Measurements from ENCODE around the gene KMT2E.
"Not testable (repeated sequence)": the region's sequence is repeated elsewhere in the genome, so short reads cannot be mapped to it uniquely, and the experiment has no call there.

Gene KMT2E, protein sequence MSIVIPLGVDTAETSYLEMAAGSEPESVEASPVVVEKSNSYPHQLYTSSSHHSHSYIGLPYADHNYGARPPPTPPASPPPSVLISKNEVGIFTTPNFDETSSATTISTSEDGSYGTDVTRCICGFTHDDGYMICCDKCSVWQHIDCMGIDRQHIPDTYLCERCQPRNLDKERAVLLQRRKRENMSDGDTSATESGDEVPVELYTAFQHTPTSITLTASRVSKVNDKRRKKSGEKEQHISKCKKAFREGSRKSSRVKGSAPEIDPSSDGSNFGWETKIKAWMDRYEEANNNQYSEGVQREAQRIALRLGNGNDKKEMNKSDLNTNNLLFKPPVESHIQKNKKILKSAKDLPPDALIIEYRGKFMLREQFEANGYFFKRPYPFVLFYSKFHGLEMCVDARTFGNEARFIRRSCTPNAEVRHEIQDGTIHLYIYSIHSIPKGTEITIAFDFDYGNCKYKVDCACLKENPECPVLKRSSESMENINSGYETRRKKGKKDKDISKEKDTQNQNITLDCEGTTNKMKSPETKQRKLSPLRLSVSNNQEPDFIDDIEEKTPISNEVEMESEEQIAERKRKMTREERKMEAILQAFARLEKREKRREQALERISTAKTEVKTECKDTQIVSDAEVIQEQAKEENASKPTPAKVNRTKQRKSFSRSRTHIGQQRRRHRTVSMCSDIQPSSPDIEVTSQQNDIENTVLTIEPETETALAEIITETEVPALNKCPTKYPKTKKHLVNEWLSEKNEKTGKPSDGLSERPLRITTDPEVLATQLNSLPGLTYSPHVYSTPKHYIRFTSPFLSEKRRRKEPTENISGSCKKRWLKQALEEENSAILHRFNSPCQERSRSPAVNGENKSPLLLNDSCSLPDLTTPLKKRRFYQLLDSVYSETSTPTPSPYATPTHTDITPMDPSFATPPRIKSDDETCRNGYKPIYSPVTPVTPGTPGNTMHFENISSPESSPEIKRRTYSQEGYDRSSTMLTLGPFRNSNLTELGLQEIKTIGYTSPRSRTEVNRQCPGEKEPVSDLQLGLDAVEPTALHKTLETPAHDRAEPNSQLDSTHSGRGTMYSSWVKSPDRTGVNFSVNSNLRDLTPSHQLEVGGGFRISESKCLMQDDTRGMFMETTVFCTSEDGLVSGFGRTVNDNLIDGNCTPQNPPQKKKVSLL (N-terminal part only)

DNA sequence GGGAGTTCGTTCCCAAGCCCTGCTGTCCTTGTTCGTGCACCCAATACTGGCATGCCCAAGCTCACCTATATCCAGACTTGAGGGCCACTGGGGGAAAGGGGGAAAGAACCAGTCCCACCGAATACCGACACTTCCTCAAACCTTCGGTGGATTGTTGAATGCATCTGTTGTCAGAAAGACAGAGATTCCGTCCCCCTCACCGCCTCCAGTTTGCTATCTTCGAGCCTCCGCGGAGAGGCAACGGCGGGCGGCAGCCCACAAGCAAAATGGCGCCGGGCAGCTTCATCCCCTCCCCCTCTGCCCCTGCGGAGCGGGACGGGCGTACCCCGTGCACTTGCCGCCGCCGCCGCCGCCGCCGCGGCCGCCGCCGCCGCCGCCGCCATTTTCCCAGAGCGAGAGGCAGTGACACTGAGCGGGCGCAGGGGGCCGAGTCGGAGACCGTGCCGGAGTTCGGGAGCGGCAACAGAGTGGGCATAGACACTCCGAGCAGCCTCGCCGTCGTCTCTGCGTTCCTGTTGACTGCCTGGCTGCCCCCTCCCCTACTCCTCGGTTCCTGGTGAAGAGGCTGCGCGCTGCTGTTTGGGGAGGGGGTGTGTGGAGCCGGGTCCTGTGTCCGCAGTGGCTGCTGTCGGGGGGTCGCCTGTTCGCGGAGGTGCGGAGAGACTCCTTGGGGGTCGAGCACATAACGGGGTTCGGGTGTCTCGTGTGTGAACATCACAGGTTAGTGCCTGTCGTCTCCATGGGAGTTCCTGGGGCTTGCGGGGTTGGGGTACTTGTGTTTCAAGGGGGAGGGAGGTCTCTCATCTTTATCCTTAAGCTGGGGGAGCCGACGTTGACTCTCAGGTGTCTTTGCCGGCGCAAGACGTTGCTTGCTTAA, at the start of gene KMT2E:
KMT2E (plus strand) TSS at position 390 of the 877 bp plus-strand sequence. CDS start 26,748 bp downstream, outside the sequence.
- peak; percentile 93 to 95 for DNase-seq

DNA sequence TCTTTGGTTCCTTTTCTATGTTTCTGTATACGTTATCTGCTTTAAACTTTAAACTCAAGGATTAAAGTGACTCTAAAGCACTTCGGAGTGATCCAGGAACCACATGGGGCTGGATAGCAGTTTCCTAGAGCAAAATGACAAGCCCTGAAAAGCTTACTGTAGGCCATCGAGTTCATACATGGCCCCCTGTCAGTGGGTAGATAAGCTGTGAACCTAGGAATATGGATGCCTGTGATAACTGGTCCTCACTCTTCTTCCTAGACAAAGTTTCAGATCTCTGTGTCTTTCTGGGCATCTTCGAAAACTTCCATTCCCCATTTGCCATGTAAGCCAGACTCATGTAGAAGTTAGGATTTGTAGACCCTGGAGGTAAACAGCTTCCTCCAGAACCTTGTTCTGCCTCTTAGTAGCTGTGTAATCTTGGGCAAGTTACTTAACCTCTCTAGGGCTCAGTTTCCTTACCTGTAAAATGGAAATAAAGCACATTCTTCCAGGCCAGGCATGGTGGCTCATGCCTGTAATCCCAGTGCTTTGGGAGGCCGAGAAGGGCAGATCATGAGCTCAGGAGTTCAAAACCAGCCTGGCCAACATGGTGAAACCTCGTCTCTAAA, 49.3 kb upstream of the KMT2E start:
- no peak for DNase-seq

DNA sequence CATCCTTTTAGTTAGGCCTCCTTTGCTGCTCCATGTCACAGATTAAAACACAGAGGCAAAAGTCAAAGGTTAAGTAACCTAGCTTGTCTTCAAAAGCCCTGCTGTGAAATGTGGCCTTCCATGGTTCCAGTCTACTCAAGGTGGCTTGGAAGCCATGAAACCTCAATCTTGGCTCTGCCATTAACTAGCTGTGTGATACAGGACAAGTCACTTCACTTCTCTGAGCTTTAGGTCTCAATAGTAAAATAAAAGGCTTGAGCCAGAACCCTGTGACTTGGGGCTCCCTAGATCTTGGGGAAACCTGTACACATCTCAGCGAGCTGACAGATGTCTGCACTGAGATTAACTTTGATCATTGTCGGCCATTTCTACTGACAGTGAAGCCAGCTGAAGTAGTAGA, 48.0 kb upstream of the KMT2E start:
- DNase-seq, result no peak

DNA sequence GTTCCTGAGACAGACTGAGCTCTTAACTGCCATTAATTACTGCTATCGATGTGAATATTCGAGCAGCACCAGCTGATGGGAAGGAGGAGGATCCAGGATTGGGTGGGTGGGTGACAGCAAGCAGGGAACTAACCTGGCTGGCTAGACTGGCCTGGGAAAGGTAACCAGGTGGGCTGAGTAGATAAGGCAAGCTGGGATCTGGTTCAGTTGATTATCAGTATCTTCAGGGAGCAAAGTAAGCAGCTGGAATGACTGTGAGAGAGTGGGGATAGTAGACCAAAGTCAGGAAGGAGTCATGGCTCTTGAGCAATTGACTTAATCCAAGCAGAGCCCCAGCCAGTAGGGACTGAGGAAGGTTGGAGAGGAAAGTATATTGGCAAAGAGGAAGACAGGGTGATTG, 46.9 kb upstream of the KMT2E start:
- DNase-seq, result no peak

DNA sequence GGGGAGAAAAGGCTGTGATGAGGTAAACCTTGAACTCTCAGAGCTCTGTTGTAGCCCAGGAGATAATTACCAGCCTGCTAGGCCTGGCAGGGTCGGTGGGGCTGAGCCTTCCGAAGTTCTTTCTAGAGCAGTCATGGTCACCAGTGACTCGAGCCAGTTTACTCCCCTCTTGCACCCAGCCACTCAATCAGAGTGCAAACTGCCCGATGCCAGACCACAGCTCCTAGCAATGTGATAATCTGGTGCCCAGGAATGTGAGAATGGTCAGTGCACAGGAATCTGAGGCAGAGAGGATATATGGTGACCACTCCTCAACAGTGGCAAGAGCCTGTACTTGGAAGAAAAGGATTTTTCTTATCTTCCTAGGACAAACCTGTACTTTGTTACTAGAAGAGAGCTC, 46.4 kb upstream of the KMT2E start:
- no peak for DNase-seq

DNA sequence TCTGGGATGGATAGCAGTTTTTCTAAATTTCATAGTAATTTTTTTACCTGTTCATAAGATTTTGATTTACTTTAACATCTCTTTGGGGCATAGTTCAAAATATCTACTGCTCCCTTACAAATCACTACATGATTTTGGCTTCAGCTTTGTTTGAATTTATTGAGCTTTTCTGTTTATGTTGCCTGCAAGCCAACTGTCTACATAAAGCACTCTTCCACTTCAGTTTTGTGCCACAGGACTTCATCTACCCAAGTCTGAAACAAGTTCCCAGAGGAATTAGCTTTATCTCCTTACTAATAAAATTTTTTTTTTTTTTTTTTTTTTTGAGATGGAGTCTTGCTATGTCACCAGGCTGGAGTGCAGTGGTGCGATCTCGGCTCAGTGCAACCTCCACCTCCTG, 45.4 kb upstream of the KMT2E start:
- DNase-seq, result no peak

DNA sequence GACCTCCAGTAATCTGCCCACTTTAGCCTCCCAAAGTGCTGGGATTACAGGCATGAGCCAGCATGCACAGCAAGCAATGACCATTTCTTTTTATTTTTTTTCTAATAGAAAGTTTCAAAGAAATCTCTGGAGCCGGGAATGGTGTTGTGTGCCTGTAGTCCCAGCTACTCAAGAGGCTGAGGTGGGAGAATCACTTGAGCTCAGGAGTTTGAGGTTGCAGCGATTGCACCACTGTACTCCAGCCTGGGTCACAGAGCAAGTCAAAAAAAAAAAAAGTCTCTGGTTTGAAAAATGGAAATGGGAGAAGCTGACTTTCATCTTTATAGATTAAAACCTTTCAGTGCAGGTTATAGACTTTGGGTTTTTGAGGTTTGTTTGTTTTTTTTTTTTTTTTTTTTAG, 44.8 kb upstream of the KMT2E start:
- no peak for DNase-seq

DNA sequence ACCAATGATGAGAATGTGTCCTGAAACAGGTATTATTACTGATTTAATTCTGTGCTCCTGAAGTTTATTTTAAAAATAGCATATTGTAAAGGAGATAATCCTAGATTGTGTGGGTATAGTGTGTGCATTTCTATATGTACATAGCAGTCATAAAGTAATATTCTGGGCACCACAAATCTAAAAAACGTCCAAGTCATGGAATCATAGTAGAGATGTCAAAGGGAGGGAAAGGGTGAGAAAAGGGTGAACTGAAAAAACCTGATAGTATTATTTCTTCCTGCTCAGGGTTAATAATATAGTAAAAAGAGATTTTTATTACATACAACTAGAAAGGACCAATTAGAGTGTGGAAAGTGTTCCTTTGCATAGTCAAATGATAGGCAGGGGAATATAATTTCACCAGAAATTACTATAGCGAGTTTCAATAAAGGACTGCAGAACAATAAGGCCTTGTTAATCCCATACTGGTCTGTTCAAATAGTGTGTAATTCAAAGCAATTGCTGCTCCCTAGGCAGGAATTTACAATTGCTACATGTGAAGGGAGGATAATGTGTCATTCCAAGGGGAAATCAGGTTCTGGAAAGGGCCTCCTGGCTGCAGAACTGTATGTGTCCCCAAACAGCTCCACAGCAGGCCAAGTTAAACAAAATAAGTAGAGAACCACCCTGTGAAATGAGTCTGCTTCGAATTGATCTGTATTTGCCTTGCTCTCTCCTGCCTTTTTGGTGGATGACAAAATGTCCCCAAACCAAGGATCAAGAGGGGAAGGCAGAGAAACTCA, 42.5 kb upstream of the KMT2E start:
- DNase-seq, result no peak

DNA sequence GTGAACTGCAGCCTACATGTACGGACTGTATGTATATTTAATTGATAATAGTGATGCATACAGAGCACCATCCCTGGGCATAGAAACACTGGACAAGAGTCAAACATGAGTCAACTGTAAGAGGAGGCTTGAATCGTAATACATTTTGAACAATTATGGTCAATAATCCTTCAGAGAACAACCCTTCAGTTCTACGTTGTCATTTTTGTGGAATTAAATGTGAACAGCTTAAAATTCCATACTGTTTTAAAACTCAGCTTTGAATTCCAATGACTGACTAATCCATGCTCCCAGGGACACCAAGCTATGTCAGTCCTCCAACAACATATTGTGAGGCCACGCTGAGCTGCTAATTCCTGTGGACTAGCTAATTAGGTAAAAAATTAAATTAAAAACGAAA, 41.5 kb upstream of the KMT2E start:
- no peak for DNase-seq

DNA sequence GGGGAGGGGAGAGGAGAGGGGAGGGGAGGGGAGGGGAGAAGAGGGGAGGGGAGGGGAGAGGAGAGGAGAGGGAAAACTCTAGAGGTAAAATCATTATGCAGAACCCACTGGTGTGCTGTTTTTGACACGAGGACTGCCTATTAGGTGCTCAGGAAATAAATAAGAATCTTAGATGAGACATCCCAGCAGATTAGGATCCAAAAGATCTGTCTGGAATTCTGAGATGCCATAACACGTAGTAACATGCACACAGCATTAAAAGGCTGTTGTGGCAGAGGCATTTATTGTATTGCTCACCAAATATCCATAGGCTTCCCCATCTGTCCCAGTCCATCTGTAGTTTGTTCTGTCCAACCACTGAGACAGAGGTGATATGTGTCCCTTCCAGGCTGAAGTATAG, 40.8 kb upstream of the KMT2E start:
- DNase-seq, result no peak

DNA sequence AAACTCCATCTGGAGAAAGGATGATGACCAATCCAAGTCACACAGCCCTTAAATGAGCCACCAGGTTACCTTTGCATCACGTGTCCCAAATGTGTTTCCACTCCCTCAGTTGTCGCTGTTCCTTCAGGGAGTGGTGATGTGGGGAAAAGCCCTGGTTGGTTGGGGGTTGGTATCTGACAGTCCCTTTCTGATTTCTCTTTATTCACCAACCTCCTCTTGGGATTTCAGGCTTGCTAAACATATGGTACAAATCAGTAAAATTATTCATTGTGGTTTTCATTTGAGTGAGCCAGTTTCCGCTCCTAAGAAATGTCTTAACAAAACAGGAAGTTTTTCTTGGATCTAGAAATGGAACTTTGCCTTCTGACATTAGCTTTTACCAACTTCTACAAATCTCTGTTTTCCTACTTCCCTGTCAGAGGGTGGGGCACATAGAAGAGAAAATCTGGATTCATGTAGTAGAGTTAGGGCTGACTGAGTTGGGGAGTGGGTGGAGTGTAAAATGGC, 40.0 kb upstream of the KMT2E start:
- no peak for DNase-seq

DNA sequence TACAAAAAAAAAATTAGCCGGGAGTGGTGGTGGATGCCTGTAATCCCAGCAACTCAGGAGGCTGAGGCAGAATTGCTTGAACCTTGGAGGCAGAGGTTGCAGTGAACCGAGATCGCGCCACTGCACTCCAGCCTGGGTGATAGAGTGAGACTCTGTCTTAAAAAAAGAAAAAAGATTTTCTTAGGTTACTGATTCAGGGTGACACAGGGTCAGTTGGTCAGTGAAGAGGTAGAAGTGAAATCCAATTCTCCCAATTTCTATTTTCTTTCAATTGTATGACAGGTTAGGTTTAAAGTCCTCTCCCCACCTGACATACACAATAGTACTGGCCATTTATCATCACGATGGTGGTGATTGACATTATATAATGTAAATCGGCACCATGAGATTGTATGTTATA, 38.5 kb upstream of the KMT2E start:
- not testable (repeated sequence) for DNase-seq

DNA sequence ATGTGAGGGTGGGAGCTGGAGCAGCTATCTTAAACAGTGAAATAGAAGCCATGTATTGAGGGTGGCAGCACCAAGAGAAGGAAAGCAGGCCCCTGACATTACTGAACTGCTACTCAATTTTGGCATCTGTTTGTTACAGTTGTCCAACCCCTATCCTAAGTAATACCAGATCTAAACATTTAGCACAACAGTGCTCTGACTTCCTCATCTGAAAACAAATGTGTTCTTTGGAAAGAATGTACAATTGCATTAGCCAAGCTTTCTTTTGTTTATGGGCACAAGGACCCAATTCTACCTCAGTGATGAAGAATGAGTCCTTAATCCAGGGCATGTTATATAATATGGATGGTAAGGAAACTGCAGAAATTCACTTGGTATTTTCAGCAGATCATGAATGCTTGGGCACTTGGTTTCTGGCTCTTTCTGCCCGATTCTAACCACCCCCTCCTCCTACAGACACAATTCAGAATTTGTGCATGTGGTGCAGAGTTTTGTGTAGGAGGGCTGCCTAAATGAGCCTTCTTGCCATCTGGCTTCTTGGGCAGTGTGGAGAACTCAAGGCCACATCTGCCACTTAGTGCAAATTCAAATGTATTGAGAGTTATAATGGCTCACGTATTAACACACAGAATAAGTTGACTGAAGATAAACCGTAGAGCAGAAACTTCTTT, 36.9 kb upstream of the KMT2E start:
- no peak for DNase-seq

DNA sequence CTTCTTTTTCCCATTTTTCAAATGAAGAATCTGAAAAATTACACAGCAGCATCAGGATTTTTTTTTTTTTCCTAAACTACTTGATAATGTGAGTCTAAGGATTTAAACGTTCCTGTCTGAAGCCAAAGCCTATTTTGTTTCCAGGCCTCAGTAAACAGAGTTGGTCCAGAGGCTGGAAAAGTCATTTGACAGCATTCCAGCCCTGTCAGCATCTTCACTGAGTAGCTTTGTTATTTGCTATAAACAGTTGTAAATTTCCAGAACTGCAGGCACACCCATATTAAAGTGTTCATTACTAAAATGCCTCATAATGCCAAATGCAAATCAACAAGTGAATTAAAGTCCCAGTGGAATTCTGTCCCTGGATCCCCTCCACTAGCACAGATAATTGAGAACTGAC, 35.5 kb upstream of the KMT2E start:
- no peak for DNase-seq

DNA sequence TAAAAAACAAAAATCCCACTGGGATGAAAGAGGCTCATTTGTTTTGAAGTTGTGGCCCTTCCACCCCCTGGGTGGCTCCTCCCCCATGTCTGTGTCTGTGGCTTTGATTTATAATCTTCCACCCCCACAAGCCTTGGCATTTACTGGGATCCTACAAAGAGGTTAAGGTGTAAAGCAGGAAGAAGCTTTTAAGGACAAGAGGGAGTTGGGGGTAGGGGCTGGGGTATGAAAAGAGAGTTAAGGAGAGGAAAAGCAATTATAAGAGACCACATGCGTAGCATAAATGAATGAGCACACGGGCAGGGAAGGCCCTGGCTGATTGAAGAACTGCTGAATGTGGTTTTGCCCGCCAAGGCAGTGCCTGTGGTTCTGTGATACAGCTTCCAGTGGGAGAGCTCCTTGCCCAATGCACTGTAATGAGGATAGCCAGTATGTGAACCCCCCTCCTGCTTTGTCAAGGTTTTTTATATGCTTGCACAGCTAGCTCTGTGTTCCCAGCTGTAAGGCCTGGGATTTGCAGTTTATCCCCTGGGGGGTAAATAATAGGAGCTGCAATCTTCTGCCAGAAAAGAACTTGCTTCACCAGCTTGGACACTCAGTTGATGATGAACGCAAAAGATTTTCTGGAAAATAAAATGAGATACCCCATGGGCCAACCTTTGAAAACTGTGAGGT, 34.7 kb upstream of the KMT2E start:
- no peak for DNase-seq

DNA sequence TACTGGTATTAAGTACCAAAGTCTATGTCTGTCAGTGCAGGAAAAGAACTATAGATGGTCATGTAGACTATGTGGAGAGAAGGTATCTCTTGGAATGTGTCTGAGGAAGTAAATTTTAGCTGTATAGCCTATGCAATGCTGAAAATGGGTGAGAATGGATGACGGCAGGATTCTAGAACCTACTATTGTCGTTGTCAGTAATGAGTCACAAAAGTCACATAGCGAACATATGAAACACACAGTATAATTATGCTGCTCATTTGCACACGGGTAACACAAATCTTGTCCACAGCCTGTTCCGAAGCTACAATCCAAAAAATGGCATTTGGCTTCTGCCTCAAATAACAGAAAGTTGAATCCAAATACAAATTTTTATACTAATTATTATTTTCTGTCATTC, 33.6 kb upstream of the KMT2E start:
- DNase-seq, result no peak

DNA sequence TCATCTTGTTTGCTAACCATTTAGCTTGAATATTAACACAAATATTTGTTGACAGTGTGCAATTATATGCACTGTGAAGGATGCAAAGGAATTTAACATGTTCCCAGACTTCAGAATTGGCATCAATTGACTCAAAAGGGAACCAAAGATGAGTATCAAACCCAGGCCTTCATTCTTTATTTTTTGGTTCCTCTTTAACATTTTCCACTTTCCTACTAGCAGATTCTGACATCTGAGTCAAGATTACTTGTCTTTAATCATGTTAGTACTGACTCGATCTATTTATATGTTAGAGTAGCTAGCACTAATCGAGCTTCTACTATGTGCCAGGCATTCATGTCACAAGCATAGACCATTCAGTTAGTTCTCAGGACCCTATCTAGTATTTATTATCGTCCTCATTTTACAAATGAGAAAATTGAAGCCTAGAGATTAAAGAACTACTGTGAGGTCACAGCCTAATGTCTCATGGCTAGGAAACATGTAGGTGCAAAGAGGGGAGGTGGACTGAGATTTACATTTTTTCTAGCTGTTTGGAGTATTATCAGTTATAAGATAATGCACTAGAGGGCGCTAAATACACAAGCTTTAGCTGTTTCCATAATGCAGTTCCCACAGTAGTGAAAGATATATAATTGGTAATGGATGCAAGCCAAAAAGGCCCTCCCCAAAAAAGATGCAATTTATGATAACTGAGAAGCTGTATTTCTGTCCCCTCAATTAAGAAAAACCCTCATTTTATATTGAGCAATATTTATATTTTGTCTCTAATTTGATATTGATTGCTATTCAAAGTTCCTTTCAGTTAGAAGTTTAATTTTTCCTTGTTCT, 32.9 kb upstream of the KMT2E start:
- DNase-seq, result peak in 1 of 2 donors; percentile 84

DNA sequence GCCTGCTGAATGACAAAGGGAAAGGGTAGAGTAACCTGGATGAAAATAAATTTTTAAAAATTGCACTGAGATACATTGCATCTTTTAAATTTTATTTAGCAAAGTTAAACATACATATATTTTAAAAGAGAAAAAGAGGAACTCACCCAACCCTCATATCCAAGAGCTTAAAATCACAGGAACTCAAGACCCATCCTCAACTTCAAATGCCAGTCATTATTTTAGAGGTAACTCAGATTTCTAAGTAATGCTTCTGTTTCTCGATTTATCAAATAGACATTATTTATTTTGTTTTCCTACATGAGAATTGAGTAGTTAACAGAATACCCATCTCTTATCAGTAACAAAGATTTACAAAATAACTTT, 32.4 kb upstream of the KMT2E start:
- no peak for DNase-seq
